NT2/D1 (cell line): Measurements from ENCODE around the gene CCNQ.

Experiments used
- SUZ12 ChIP-seq: IDR thresholded peaks from 2 replicates; pipeline ENCODE4 v1.6.1; 2011; ENCODE audit not compliant: insufficient read length, insufficient read depth; ENCODE audit errors: extremely low read depth
- YY1 ChIP-seq: IDR thresholded peaks from 2 replicates; pipeline ENCODE4 v1.6.1; 2011; ENCODE audit not compliant: insufficient read length, insufficient read depth
- ZNF274 ChIP-seq: IDR thresholded peaks from 2 replicates; pipeline ENCODE4 v1.6.1; 2011; ENCODE audit warnings: mild to moderate bottlenecking, low read depth, low read length

DNA sequence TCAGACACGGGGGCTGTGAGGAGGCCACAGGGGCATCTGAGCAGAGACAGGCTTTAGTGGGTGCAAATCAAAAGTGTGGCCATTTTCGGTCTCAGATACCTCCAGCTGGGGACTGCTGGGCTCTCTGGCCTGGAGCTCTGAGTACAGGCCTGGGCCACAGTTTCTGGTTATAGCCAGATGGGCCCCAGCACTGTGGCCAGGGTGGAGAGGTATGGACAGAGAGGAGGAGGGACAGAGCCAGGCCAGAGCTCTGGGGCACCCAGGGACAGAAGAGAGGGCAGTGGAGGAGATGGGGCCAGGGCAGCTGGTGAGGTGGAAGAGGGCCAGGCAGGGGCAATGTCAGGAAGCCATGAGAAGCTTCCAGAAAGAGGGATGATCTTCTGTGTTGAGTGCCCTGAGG is 20.1 kb downstream of the CCNQ start:
- TF ChIP-seq YY1, result no peak
- no peak for TF ChIP-seq SUZ12
- no peak for TF ChIP-seq ZNF274
